ENCODE data around the gene TSHR. TPM values are rescaled to one million over a fixed set of nuclear protein-coding genes. Genes with fewer than 3 reads are reported as not detected.

Gene TSHR
- total RNA-seq, 4 donors from 2014 or later, result 0.99 to 1.8 (median 1.1) TPM; not detected in 1

DNA sequence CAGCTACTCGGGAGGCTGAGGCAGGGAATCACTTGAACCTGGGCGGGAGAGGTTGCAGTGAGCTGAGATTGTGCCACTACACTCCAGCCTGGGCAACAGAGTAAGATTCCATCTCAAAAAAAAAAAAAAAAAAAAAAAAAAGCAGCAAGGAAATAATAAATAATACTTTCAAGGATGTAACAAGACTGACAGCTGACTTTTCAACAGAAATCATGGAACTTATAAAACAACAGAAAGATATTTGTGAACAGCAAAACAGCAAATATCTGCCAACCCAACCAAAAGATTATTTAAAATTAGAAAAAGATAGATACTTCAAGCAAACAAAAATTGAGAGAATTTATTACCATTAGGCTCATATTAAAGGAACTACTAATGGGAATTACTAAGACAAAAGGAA lies 115.1 kb downstream of the TSHR start:
- TF ChIP-seq, protein P1, sequence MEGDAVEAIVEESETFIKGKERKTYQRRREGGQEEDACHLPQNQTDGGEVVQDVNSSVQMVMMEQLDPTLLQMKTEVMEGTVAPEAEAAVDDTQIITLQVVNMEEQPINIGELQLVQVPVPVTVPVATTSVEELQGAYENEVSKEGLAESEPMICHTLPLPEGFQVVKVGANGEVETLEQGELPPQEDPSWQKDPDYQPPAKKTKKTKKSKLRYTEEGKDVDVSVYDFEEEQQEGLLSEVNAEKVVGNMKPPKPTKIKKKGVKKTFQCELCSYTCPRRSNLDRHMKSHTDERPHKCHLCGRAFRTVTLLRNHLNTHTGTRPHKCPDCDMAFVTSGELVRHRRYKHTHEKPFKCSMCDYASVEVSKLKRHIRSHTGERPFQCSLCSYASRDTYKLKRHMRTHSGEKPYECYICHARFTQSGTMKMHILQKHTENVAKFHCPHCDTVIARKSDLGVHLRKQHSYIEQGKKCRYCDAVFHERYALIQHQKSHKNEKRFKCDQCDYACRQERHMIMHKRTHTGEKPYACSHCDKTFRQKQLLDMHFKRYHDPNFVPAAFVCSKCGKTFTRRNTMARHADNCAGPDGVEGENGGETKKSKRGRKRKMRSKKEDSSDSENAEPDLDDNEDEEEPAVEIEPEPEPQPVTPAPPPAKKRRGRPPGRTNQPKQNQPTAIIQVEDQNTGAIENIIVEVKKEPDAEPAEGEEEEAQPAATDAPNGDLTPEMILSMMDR (IDR thresholded peaks at IDR 0.05), result no peak
- no peak for TF ChIP-seq POLR2A (IDR thresholded peaks at IDR 0.05)
- DNase-seq (ENCODE audit: low spot score in 2 of 2), result no peak
- 80 to 92% methylated on average over 2 of the region's 2 CpGs for WGBS, 2 donors
- intact Hi-C loops (cut with DNase I; ENCODE audit: low total_unique reads), result no loop called here
- H3K4me3 ChIP-seq (ENCODE audit: low read depth, poor library complexity, severe bottlenecking), result no peak overlapping the region

DNA sequence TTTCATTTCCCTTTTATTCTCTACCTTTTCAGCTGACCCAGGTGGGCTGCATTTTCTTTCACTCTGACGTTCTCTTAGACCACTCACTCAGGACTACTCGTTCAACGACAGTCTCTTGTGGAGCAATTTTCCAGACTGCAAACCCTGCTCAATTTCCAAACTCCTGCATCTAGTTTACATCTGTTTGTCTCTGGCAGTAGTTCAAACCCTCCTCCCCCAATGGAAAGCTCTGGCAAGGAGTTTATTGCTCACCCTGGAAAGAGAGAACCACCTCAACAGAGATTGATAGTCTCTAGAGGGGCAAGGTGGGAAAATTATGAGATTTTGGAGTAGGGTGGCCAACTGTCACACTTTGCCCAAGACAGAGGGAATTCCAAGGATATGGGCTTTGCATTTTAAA lies 130.2 kb downstream of the TSHR start:
- DNase-seq (ENCODE audit: low spot score in 2 of 2), result no peak
- H3K4me3 ChIP-seq (ENCODE audit: low read depth, poor library complexity, severe bottlenecking), result no peak overlapping the region
- 43 to 63% methylated on average over 3 of the region's 3 CpGs for WGBS, 2 donors
- no peak for TF ChIP-seq POLR2A (IDR thresholded peaks at IDR 0.05)
- TF ChIP-seq, protein P1 (IDR thresholded peaks at IDR 0.05), result no peak
- intact Hi-C loops (cut with DNase I; ENCODE audit: low total_unique reads), result no loop called here

DNA sequence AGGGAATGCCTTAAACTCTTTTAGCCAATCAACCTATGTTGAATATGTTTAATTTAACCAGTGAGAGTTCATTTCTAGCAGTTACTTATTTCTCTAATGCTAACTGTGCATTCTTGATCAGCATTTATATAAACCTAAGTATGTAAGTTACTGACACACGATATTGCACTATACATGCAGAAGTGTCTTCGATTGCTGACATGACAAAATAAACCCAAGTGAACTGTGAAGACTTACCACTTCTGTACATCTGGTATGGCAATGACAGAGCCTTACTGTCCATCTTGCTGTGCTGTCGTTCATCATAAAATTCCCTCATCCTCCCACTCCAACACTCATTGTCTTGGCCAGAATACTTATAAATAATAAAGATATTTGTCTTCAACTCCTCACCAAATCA lies 131.8 kb downstream of the TSHR start:
- intact Hi-C loops (cut with DNase I; ENCODE audit: low total_unique reads), result no loop called here
- 74 to 75% methylated on average over 3 of the region's 3 CpGs for WGBS, 2 donors
- TF ChIP-seq, protein P1 (IDR thresholded peaks at IDR 0.05), result no peak
- no peak for TF ChIP-seq POLR2A (IDR thresholded peaks at IDR 0.05)
- DNase-seq (ENCODE audit: low spot score in 2 of 2), result no peak
- no peak overlapping the region for H3K4me3 ChIP-seq (ENCODE audit: low read depth, poor library complexity, severe bottlenecking)

DNA sequence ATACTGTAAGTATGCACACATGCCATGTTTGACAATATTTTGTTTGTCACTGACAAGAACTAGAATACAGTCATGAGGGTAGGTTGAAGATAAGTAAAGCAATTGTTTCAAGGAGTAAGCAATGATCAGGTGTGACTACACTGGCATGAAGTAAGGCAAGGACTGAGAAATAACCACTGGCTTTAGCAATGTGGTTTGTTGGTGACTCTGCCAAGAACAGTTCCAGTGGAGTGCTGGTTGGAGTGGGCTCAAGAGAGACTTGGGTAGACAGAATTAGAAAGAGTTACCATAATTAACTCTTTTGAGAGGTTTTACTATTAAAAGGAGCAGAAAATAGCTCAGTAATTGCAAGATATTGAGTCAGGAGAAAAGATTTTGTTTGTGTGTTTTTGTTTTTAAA lies 135.7 kb downstream of the TSHR start:
- TF ChIP-seq, protein P1 (IDR thresholded peaks at IDR 0.05), result no peak
- no peak for TF ChIP-seq POLR2A (IDR thresholded peaks at IDR 0.05)
- no peak for DNase-seq (ENCODE audit: low spot score in 2 of 2)
- intact Hi-C loops (cut with DNase I; ENCODE audit: low total_unique reads), result no loop called here
- H3K4me3 ChIP-seq (ENCODE audit: low read depth, poor library complexity, severe bottlenecking), result no peak overlapping the region

DNA sequence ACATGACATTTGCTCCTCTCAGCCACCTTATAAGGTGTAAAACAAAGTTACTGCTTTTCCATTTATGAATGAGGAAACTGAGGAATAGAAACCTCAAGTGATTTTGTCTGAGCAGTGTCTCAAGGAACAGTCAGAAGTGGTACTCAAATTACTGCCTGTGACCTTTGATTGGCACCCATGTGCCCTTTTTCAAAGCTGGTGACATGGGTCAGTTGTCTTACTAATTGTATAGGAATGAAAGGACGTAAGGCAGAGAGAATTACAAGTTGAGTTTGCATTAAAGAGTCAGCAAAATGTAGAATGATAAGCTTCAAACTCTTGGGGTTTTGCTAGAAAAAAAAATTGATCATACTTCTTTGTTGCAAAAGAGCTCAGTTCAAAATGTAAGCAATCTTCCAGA lies 136.2 kb downstream of the TSHR start:
- DNase-seq (ENCODE audit: low spot score in 2 of 2), result no peak
- no peak overlapping the region for H3K4me3 ChIP-seq (ENCODE audit: low read depth, poor library complexity, severe bottlenecking)
- intact Hi-C loops (cut with DNase I; ENCODE audit: low total_unique reads), result no loop called here
- 69 to 84% methylated on average over 1 of the region's 1 CpG for WGBS, 2 donors
- TF ChIP-seq, protein P1 (IDR thresholded peaks at IDR 0.05), result no peak
- TF ChIP-seq POLR2A (IDR thresholded peaks at IDR 0.05), result no peak

DNA sequence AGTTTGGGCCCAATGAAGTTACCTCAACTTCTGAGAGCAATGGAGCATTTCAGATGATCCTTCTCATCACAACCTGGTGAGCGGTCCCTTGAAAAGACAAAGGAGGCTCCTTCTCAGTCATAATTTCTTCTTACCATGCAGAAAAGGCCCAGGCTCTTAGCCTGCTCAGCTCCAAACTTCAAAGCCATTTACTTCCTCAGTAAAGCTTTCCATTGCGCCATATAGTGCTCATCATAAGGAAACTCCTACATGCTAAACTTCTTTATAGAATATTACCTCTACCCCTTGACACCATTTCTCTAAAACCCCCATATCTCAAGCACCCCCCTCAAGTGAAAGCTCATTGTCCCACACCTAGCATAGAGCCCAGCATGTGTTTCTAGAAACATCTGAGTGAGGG lies 138.2 kb downstream of the TSHR start:
- intact Hi-C loops (cut with DNase I; ENCODE audit: low total_unique reads), result no loop called here
- H3K4me3 ChIP-seq (ENCODE audit: low read depth, poor library complexity, severe bottlenecking), result no peak overlapping the region
- 99 to 100% methylated on average over 2 of the region's 2 CpGs for WGBS, 2 donors
- no peak for TF ChIP-seq POLR2A (IDR thresholded peaks at IDR 0.05)
- TF ChIP-seq, protein P1 (IDR thresholded peaks at IDR 0.05), result no peak
- DNase-seq (ENCODE audit: low spot score in 2 of 2), result no peak
